ENCODE data around the gene CAMTA1. TPM values are rescaled to one million over a fixed set of nuclear protein-coding genes. Genes with fewer than 3 reads are reported as not detected.

CAMTA1 gene
- total RNA-seq, 2 experiments from 2014 or later = 43.9 to 73.3 TPM

- H4K20me1 ChIP-seq (ENCODE audit: insufficient read depth, low read length) = no peaks in the 10 kb centered on the region
- H3K27ac ChIP-seq (ENCODE audit: low read depth, low read length, poor library complexity, severe bottlenecking) = no peak overlapping the region
- intact Hi-C loops (cut with micrococcal nuclease; ENCODE audit: unreplicated experiment) = no loop called here
- H2AFZ ChIP-seq (ENCODE audit: low read length) = no peak overlapping the region
- no peaks in the 10 kb centered on the region for H3K9me3 ChIP-seq (ENCODE audit: low read length)
- no peaks in the 10 kb centered on the region for H3K36me3 ChIP-seq (ENCODE audit: insufficient read depth, low read length)
- DNase-seq (ENCODE audit: low spot score) = no peak
- TF ChIP-seq CTCF (conservative IDR thresholded peaks at IDR 0.05; ENCODE audit: low read length) (peak; percentile 54), EZH2phosphoT487 (IDR thresholded peaks at IDR 0.05; ENCODE audit: borderline replicate concordance, low read depth, low read length) (no peak)
- no peaks in the 10 kb centered on the region for H3K4me1 ChIP-seq (ENCODE audit: insufficient read depth, low read length, poor library complexity, severe bottlenecking)
- no peak overlapping the region for H3K4me2 ChIP-seq (ENCODE audit: low read length)
- BruUV-seq (replicated peaks) = no TSS peak
- ChIA-PET CTCF (ENCODE audit: unreplicated experiment) (no interaction called here), POLR2A (interaction anchor here (0.6 kb wide), 1 partner anchor 231 kb away, joined by 3 read pairs; no protein-coding TSS in a partner anchor)
- no peaks in the 10 kb centered on the region for H3K79me2 ChIP-seq (ENCODE audit: insufficient read depth, low read depth, low read length)
- no peak overlapping the region for H3K4me3 ChIP-seq (ENCODE audit: low read depth, low read length, poor library complexity, severe bottlenecking)
- H3K9me2 ChIP-seq (ENCODE audit: insufficient read depth, low read length) = no peaks in the 10 kb centered on the region
Measured at GRCh38 chr1:7120863-7121621, 335.8 kb downstream of the CAMTA1 start.

- Histone ChIP-seq H3K79me2 (ENCODE audit: insufficient read depth, low read depth, low read length) (no peaks in the 10 kb centered on the region), H3K4me1 (ENCODE audit: insufficient read depth, low read length, poor library complexity, severe bottlenecking) (no peaks in the 10 kb centered on the region), H2AFZ (ENCODE audit: low read length) (no peak overlapping the region), H3K9me3 (ENCODE audit: low read length) (no peaks in the 10 kb centered on the region), H3K36me3 (ENCODE audit: insufficient read depth, low read length) (no peaks in the 10 kb centered on the region), H4K20me1 (ENCODE audit: insufficient read depth, low read length) (no peaks in the 10 kb centered on the region), H3K4me2 (ENCODE audit: low read length) (no peak overlapping the region), H3K4me3 (ENCODE audit: low read depth, low read length, poor library complexity, severe bottlenecking) (no peak overlapping the region), H3K9me2 (ENCODE audit: insufficient read depth, low read length) (no peaks in the 10 kb centered on the region), H3K27ac (ENCODE audit: low read depth, low read length, poor library complexity, severe bottlenecking) (no peak overlapping the region)
- BruUV-seq (replicated peaks) = no TSS peak
- DNase-seq (ENCODE audit: low spot score) = no peak
- ChIA-PET POLR2A (interaction anchor here (0.6 kb wide), 1 partner anchor 232 kb away, joined by 3 read pairs; no protein-coding TSS in a partner anchor), CTCF (ENCODE audit: unreplicated experiment) (no interaction called here)
- TF ChIP-seq EZH2phosphoT487 (IDR thresholded peaks at IDR 0.05; ENCODE audit: borderline replicate concordance, low read depth, low read length) (no peak), CTCF (conservative IDR thresholded peaks at IDR 0.05; ENCODE audit: low read length) (no peak)
- intact Hi-C loops (cut with micrococcal nuclease; ENCODE audit: unreplicated experiment) = no loop called here
Measured at GRCh38 chr1:7121622-7121988, 336.4 kb downstream of the CAMTA1 start.
